PC-9 (cell line): ENCODE measurements around the gene ASTN2. TPM values are rescaled to one million over a fixed set of nuclear protein-coding genes. Genes with fewer than 3 reads are reported as not detected.

Source experiments
- BruUV-seq: library from RNA; stranded (reverse); fragments of 400-500 nt; replicated peaks from 2 replicates; lab custom pipeline; 2021; lab: Mats Ljungman, UMichigan
- CTCF ChIA-PET: fragments of 300-600 bp; sonication (Branson Sonifier 250); formaldehyde crosslinking; loops from one replicate; lab custom pipeline; 2022; ENCODE audit warnings: antibody characterized with exemption; lab: Charles Lee
- POLR2A ChIA-PET: fragments of 300-600 bp; sonication (Branson Sonifier 250); formaldehyde crosslinking; loops from one replicate; lab custom pipeline; 2022; ENCODE audit warnings: antibody characterized with exemption; ENCODE audit not compliant: unreplicated experiment; lab: Charles Lee
- DNase-seq, 2 experiments: peaks; one replicate each; pipeline versions ENCODE4 v3.0.0 to v3.0.0-alpha.2; 2015 to 2022; ENCODE audit warnings: mixed read lengths in 1 of 2
- H2AFZ ChIP-seq: fragments of 200-600 bp; sonication (generic); 2 replicates; pipeline ENCODE4 v1.8.1; 2017; ENCODE audit warnings: antibody characterized with exemption
- H3F3A ChIP-seq: fragments of 200-600 bp; sonication (generic); 2 replicates; pipeline ENCODE4 v1.8.1; 2017; ENCODE audit warnings: antibody characterized with exemption, mild to moderate bottlenecking, low read depth; ENCODE audit not compliant: insufficient read depth
- H3K27ac ChIP-seq: fragments of 200-600 bp; sonication (generic); 2 replicates; pipeline ENCODE4 v1.6.1; 2016; ENCODE audit warnings: mixed run types
- H3K27me3 ChIP-seq: fragments of 200-600 bp; sonication (generic); 2 replicates; pipeline ENCODE4 v1.6.1; 2016; ENCODE audit warnings: low read depth, mixed run types; ENCODE audit not compliant: insufficient read depth
- H3K36me3 ChIP-seq: fragments of 200-600 bp; sonication (generic); 2 replicates; pipeline ENCODE4 v1.6.1; 2016; ENCODE audit warnings: low read depth, mixed run types
- H3K4me1 ChIP-seq: fragments of 200-600 bp; sonication (generic); replicated peaks from 2 replicates; pipeline ENCODE4 v1.6.1; 2016; ENCODE audit warnings: mixed run types; ENCODE audit not compliant: insufficient read depth
- H3K4me2 ChIP-seq: fragments of 200-600 bp; sonication (generic); 2 replicates; pipeline ENCODE4 v1.6.1; 2017; ENCODE audit warnings: mixed run types
- H3K4me3 ChIP-seq: fragments of 200-600 bp; sonication (generic); 2 replicates; pipeline ENCODE4 v1.6.1; 2016; ENCODE audit warnings: mixed run types
- H3K79me2 ChIP-seq: fragments of 200-600 bp; sonication (generic); 2 replicates; pipeline ENCODE4 v1.6.1; 2017; ENCODE audit warnings: low read depth, mixed run types
- H3K9me2 ChIP-seq: fragments of 200-600 bp; sonication (generic); 2 replicates; pipeline ENCODE4 v1.8.1; 2017; ENCODE audit warnings: mild to moderate bottlenecking; ENCODE audit not compliant: insufficient read depth
- H3K9me3 ChIP-seq: fragments of 200-600 bp; sonication (generic); 2 replicates; pipeline ENCODE4 v1.8.1; 2016; ENCODE audit warnings: low read depth; ENCODE audit not compliant: insufficient read depth
- H4K20me1 ChIP-seq: fragments of 200-600 bp; sonication (generic); 2 replicates; pipeline ENCODE4 v1.8.1; 2017; ENCODE audit not compliant: insufficient read depth
- EZH2 ChIP-seq: fragments of 200-600 bp; sonication (generic); IDR thresholded peaks from 2 replicates; pipeline ENCODE4 v1.8.0; 2017; ENCODE audit warnings: antibody characterized with exemption, low read depth
- intact Hi-C: fragments of 100-400 bp; cut with micrococcal nuclease; formaldehyde crosslinking; loops from one replicate; pipeline ENCODE4 v1.10.0; 2022; ENCODE audit not compliant: unreplicated experiment
- total RNA-seq: library from RNA; stranded (reverse); gene quantifications from 2 replicates; pipeline ENCODE4 v1.2.3, GENCODE V29; 2021
- TF ChIP-seq, protein P1 (sequence below): fragments of 200-600 bp; sonication (generic); conservative IDR thresholded peaks from 2 replicates; pipeline ENCODE4 v1.6.1; 2017; ENCODE audit warnings: mixed run types, antibody characterized with exemption, mild to moderate bottlenecking, moderate library complexity

Gene ASTN2
- total RNA-seq, 1 experiment from 2014 or later: 6.2 TPM

DNA sequence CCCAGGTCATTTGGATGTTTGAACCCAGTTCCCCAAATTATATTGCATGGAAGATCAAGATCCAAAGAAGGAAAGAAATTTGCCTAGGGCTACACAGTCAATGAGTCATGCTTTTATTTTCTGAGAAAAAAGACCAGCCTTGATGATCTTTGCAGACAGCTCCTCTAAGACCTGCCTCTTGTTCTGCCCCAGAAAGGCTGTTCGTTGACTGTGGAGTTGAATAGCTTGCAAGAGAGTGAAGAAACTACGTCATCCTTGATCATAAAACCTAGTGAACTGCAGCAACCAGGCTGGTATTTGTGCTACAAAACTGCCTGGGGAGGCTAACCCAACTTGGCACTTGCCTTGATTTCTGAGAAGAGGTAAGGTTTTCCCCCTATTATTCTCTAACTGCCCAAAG is 997.4 kb downstream of the ASTN2 start:
- no peak overlapping the region for H3K4me3 ChIP-seq
- intact Hi-C loops: no loop called here
- no TSS peak for BruUV-seq

DNA sequence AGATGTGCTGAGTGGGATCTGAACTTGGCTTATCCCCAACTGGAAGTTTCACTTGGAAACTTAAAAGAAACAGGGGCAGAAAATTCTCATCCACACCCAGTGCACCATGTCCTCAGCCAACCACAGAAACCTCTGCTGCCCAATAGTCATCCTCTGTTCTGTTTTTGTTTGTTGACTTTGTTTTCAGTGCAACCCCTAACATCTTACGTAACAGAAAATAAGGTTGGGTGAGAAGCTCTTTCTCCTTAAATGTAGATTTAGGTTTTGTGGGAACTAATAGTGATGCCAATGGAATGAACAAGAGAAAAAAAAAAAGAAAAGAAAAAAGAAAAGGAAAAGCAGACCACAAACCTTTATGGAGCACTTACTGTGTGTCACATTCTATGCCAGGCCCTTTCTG is 998.4 kb downstream of the ASTN2 start:
- Histone ChIP-seq H3K27ac (no peak overlapping the region), H3K9me3 (no peaks in the 10 kb centered on the region), H3K79me2 (no peaks in the 10 kb centered on the region), H2AFZ (no peak overlapping the region), H3K4me2 (no peak overlapping the region), H3K4me1 (no peaks in the 10 kb centered on the region), H4K20me1 (no peaks in the 10 kb centered on the region), H3K27me3 (no peaks in the 10 kb centered on the region), H3K4me3 (no peak overlapping the region), H3K9me2 (no peaks in the 10 kb centered on the region), H3F3A (no peaks in the 10 kb centered on the region), H3K36me3 (no peaks in the 10 kb centered on the region)
- ChIA-PET CTCF (no interaction called here), POLR2A (no interaction called here)
- DNase-seq: no peak
- intact Hi-C loops: no loop called here
- no TSS peak for BruUV-seq
- TF ChIP-seq, protein P1, sequence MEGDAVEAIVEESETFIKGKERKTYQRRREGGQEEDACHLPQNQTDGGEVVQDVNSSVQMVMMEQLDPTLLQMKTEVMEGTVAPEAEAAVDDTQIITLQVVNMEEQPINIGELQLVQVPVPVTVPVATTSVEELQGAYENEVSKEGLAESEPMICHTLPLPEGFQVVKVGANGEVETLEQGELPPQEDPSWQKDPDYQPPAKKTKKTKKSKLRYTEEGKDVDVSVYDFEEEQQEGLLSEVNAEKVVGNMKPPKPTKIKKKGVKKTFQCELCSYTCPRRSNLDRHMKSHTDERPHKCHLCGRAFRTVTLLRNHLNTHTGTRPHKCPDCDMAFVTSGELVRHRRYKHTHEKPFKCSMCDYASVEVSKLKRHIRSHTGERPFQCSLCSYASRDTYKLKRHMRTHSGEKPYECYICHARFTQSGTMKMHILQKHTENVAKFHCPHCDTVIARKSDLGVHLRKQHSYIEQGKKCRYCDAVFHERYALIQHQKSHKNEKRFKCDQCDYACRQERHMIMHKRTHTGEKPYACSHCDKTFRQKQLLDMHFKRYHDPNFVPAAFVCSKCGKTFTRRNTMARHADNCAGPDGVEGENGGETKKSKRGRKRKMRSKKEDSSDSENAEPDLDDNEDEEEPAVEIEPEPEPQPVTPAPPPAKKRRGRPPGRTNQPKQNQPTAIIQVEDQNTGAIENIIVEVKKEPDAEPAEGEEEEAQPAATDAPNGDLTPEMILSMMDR: no peak
- TF ChIP-seq EZH2: no peak

More for the DNA sequence above, 997.4 kb downstream of the ASTN2 start:
- no peak for DNase-seq
- CTCF ChIA-PET: no interaction called here
- Histone ChIP-seq H3K4me1 (no peaks in the 10 kb centered on the region), H3F3A (no peaks in the 10 kb centered on the region), H2AFZ (no peak overlapping the region), H3K9me2 (no peaks in the 10 kb centered on the region), H3K9me3 (no peaks in the 10 kb centered on the region), H4K20me1 (no peaks in the 10 kb centered on the region), H3K79me2 (no peaks in the 10 kb centered on the region), H3K27ac (no peak overlapping the region), H3K4me2 (no peak overlapping the region), H3K27me3 (no peaks in the 10 kb centered on the region), H3K36me3 (no peaks in the 10 kb centered on the region)
- POLR2A ChIA-PET: no interaction called here
- TF ChIP-seq, protein P1: no peak
- TF ChIP-seq EZH2: no peak

DNA sequence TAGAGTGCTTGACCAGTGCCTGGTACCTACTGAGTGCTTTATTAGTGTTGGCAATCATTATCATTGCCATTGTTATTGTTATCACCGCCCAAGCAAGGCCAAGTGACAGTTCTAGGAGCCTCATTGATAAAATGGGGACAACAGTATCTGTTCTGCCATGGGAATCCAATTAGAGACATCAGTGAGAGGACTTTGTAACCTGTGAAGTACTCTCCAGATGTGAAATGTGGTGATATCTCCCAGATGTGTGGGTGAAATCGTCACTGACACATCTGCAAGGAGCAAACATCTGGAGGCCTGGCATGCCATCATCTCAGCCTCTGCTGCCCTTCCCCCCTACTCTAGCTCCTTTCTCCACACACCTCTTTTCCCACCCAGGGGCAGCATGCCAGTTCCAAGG is 1000.5 kb downstream of the ASTN2 start:
- H3K27ac ChIP-seq: no peak overlapping the region
- no peak for TF ChIP-seq EZH2
- TF ChIP-seq, protein P1: no peak
- H3F3A ChIP-seq: no peaks in the 10 kb centered on the region
- intact Hi-C loops: no loop called here
- no peak overlapping the region for H3K4me3 ChIP-seq
- H3K9me2 ChIP-seq: no peaks in the 10 kb centered on the region
- no peaks in the 10 kb centered on the region for H3K4me1 ChIP-seq
- no peaks in the 10 kb centered on the region for H4K20me1 ChIP-seq
- ChIA-PET POLR2A (no interaction called here), CTCF (no interaction called here)
- no peaks in the 10 kb centered on the region for H3K36me3 ChIP-seq
- no peak for DNase-seq
- H3K4me2 ChIP-seq: no peak overlapping the region
- no TSS peak for BruUV-seq
- no peaks in the 10 kb centered on the region for H3K9me3 ChIP-seq
- no peak overlapping the region for H2AFZ ChIP-seq
- H3K27me3 ChIP-seq: no peaks in the 10 kb centered on the region
- H3K79me2 ChIP-seq: no peaks in the 10 kb centered on the region
